IMR-90 (cell line): Measurements from ENCODE around the gene SLC26A2. TPM values are rescaled to one million over a fixed set of nuclear protein-coding genes. Genes with fewer than 3 reads are reported as not detected.

Experiments used
- ATAC-seq: fragments of 200-7000 bp; cut with Tn5 transposase; 2 replicates; pipeline ENCODE4 v1.9.1; 2020; ENCODE audit warnings: low read depth, mild to moderate bottlenecking, moderate library complexity
- BruUV-seq: library from RNA; stranded (reverse); fragments of 400-500 nt; replicated peaks from 2 replicates; lab custom pipeline; 2021; lab: Mats Ljungman, UMichigan
- CTCF ChIA-PET: fragments of 300-600 bp; formaldehyde crosslinking; extraction: SDS; loops from one replicate; lab custom pipeline; 2021; ENCODE audit warnings: antibody characterized with exemption; lab: Yijun Ruan, JAX
- POLR2A ChIA-PET: fragments of 300-600 bp; sonication (Branson Sonifier 250); formaldehyde crosslinking; loops from one replicate; lab custom pipeline; 2022; ENCODE audit warnings: antibody characterized with exemption; ENCODE audit not compliant: unreplicated experiment; lab: Charles Lee
- DNase-seq: peaks from one replicate; pipeline ENCODE4 v3.0.0; 2013
- H2AFZ ChIP-seq: replicated peaks from 2 replicates; pipeline ENCODE3; 2013; ENCODE audit warnings: low read length, mild to moderate bottlenecking; ENCODE audit not compliant: poor library complexity
- H2AK5ac ChIP-seq: 2 replicates; pipeline ENCODE4 v1.6.1; 2013; ENCODE audit warnings: low read depth, low read length, inconsistent platforms
- H2AK9ac ChIP-seq: replicated peaks from 2 replicates; pipeline ENCODE3; 2013; ENCODE audit warnings: mild to moderate bottlenecking, low read depth, low read length, moderate library complexity; ENCODE audit not compliant: poor library complexity
- H2BK120ac ChIP-seq: 2 replicates; pipeline ENCODE4 v1.6.1; 2013; ENCODE audit warnings: low read depth, low read length, inconsistent platforms
- H2BK15ac ChIP-seq: 3 replicates; pipeline ENCODE4 v1.6.1; 2013; ENCODE audit warnings: low read depth, low read length, inconsistent platforms
- H2BK20ac ChIP-seq: 2 replicates; pipeline ENCODE4 v1.6.1; 2013; ENCODE audit warnings: low read depth, mild to moderate bottlenecking, inconsistent platforms, low read length, moderate library complexity
- H2BK5ac ChIP-seq: 2 replicates; pipeline ENCODE4 v1.6.1; 2013; ENCODE audit warnings: mild to moderate bottlenecking, low read depth, low read length, inconsistent platforms; ENCODE audit not compliant: poor library complexity, severe bottlenecking
- H3K14ac ChIP-seq: replicated peaks from 2 replicates; pipeline ENCODE4 v1.6.1; 2013; ENCODE audit warnings: low read depth, low read length, inconsistent platforms
- H3K18ac ChIP-seq: 2 replicates; pipeline ENCODE4 v1.6.1; 2013; ENCODE audit warnings: low read depth, low read length, control low read depth
- H3K23ac ChIP-seq: 2 replicates; pipeline ENCODE4 v1.6.1; 2013; ENCODE audit warnings: low read depth, low read length, inconsistent platforms
- H3K27ac ChIP-seq: 2 replicates; pipeline ENCODE4 v1.5.1; 2013; ENCODE audit warnings: mild to moderate bottlenecking, control low read depth, low read length; ENCODE audit not compliant: insufficient read depth
- H3K27me3 ChIP-seq: 2 replicates; pipeline ENCODE4 v1.6.1; 2013; ENCODE audit warnings: low read length; ENCODE audit not compliant: control insufficient read depth, insufficient read depth
- H3K36me3 ChIP-seq: 2 replicates; pipeline ENCODE4 v1.6.1; 2013; ENCODE audit warnings: low read length, mixed read lengths; ENCODE audit not compliant: control insufficient read depth, insufficient read depth
- H3K4ac ChIP-seq: 2 replicates; pipeline ENCODE4 v1.6.1; 2013; ENCODE audit warnings: low read depth, low read length, inconsistent platforms
- H3K4me1 ChIP-seq: 2 replicates; pipeline ENCODE4 v1.6.1; 2013; ENCODE audit warnings: low read length, mixed read lengths; ENCODE audit not compliant: control insufficient read depth, insufficient read depth
- H3K4me2 ChIP-seq: 2 replicates; pipeline ENCODE4 v1.6.1; 2013; ENCODE audit warnings: low read depth, mild to moderate bottlenecking, control low read depth, low read length, moderate library complexity
- H3K4me3 ChIP-seq: 2 replicates; pipeline ENCODE4 v1.5.1; 2013; ENCODE audit warnings: low read depth, mild to moderate bottlenecking, control low read depth, low read length, moderate library complexity; ENCODE audit not compliant: insufficient read depth
- H3K56ac ChIP-seq: 2 replicates; pipeline ENCODE4 v1.6.1; 2013; ENCODE audit warnings: low read length, inconsistent platforms; ENCODE audit not compliant: insufficient read depth; ENCODE audit errors: extremely low read depth
- H3K79me1 ChIP-seq, 2 experiments: 2 replicates each; pipeline ENCODE4 v1.6.1; 2013; ENCODE audit warnings: low read length in 2 of 2, inconsistent platforms in 1 of 2, low read depth in 1 of 2
- H3K9ac ChIP-seq: 2 replicates; pipeline ENCODE4 v1.6.1; 2013; ENCODE audit warnings: low read depth, low read length, control low read depth
- H3K9me1 ChIP-seq: 2 replicates; pipeline ENCODE4 v1.6.1; 2013; ENCODE audit warnings: low read length, inconsistent platforms; ENCODE audit not compliant: insufficient read depth
- H3K9me3 ChIP-seq: 2 replicates; pipeline ENCODE4 v1.6.1; 2013; ENCODE audit warnings: low read length; ENCODE audit not compliant: control insufficient read depth, insufficient read depth
- H4K20me1 ChIP-seq: 2 replicates; pipeline ENCODE4 v1.6.1; 2013; ENCODE audit warnings: low read length, inconsistent platforms; ENCODE audit not compliant: insufficient read depth
- H4K5ac ChIP-seq: 2 replicates; pipeline ENCODE4 v1.6.1; 2013; ENCODE audit warnings: mild to moderate bottlenecking, low read depth, low read length, control low read depth
- H4K8ac ChIP-seq, 2 experiments: 2 replicates each; pipeline ENCODE4 v1.6.1; 2013; ENCODE audit warnings: low read depth in 2 of 2, low read length in 2 of 2, control low read depth in 1 of 2, inconsistent platforms in 1 of 2
- H4K91ac ChIP-seq: 2 replicates; pipeline ENCODE4 v1.6.1; 2013; ENCODE audit warnings: low read depth, low read length, inconsistent platforms; ENCODE audit not compliant: insufficient read depth
- BHLHE40 ChIP-seq: fragments of 150-350 bp; IDR thresholded peaks from 2 replicates; pipeline ENCODE4 v1.6.1; 2016; ENCODE audit warnings: mild to moderate bottlenecking, low read depth, low read length
- CEBPB ChIP-seq: IDR thresholded peaks from 2 replicates; pipeline ENCODE4 v1.6.1; 2012; ENCODE audit warnings: low read depth, low read length, improper control_type of control experiment
- CHD1 ChIP-seq: IDR thresholded peaks from 2 replicates; pipeline ENCODE4 v1.6.1; 2012; ENCODE audit warnings: low read depth, low read length, improper control_type of control experiment
- FOS ChIP-seq: fragments of 150-350 bp; IDR thresholded peaks from 2 replicates; pipeline ENCODE4 v1.6.1; 2016; ENCODE audit warnings: low read depth, low read length
- MXI1 ChIP-seq: IDR thresholded peaks from 2 replicates; pipeline ENCODE4 v1.6.1; 2012; ENCODE audit warnings: low read depth, mild to moderate bottlenecking, low read length, moderate library complexity, borderline replicate concordance
- POLR2A ChIP-seq: IDR thresholded peaks from 2 replicates; pipeline ENCODE4 v1.6.1; 2012; ENCODE audit warnings: mild to moderate bottlenecking, low read depth, low read length
- RFX5 ChIP-seq: IDR thresholded peaks from 2 replicates; pipeline ENCODE4 v1.8.0; 2012; ENCODE audit warnings: low read depth, mild to moderate bottlenecking, low read length, moderate library complexity
- WGBS, 2 experiments: methylation state at CpG; one replicate each; pipeline versions ENCODE4 v1.1.5 to v1.1.7; 2013; ENCODE audit warnings: missing lambda C conversion rate in 2 of 2; ENCODE audit not compliant: insufficient read length in 1 of 2; ENCODE audit errors: extremely low coverage in 2 of 2; 5-methylcytosine and 5-hydroxymethylcytosine counted together
- dilution Hi-C: fragments of 300-500 bp; cut with HindIII; formaldehyde crosslinking; loops from one replicate; pipeline ENCODE4 v1.14.3; 2018; ENCODE audit warnings: low sequenced_read_pairs; ENCODE audit not compliant: unreplicated experiment
- in situ Hi-C: fragments of 300-500 bp; cut with MboI; formaldehyde crosslinking; loops from 3 replicates; pipeline ENCODE4 v1.14.3; 2019; ENCODE audit warnings: low sequenced_read_pairs, inconsistent platforms, mixed read lengths
- intact Hi-C: fragments of 100-400 bp; cut with micrococcal nuclease; formaldehyde crosslinking; loops from 2 replicates; pipeline ENCODE4 v1.10.0; 2022
- polyA plus RNA-seq, 3 experiments: library from polyadenylated mRNA; depleted of rRNA; stranded (reverse); fragments of >200 nt; gene quantifications; 2 replicates each; pipeline ENCODE4 v1.2.3, GENCODE V29; 2012; ENCODE audit warnings: low replicate concordance in 1 of 3
- total RNA-seq: library from RNA; depleted of rRNA; stranded (reverse); fragments of >200 nt; gene quantifications from 2 replicates; pipeline ENCODE4 v1.2.3, GENCODE V29; 2012
- TF ChIP-seq, protein P1 (sequence below): fragments of 150-350 bp; IDR thresholded peaks from 2 replicates; pipeline ENCODE4 v1.6.1; 2016; ENCODE audit warnings: low read depth, mild to moderate bottlenecking, low read length, moderate library complexity, borderline replicate concordance

Gene SLC26A2
- total and polyA plus RNA-seq, 2 of the 4 experiments (the other 2 are of a cell fraction): 2.2 to 9.9 TPM

DNA sequence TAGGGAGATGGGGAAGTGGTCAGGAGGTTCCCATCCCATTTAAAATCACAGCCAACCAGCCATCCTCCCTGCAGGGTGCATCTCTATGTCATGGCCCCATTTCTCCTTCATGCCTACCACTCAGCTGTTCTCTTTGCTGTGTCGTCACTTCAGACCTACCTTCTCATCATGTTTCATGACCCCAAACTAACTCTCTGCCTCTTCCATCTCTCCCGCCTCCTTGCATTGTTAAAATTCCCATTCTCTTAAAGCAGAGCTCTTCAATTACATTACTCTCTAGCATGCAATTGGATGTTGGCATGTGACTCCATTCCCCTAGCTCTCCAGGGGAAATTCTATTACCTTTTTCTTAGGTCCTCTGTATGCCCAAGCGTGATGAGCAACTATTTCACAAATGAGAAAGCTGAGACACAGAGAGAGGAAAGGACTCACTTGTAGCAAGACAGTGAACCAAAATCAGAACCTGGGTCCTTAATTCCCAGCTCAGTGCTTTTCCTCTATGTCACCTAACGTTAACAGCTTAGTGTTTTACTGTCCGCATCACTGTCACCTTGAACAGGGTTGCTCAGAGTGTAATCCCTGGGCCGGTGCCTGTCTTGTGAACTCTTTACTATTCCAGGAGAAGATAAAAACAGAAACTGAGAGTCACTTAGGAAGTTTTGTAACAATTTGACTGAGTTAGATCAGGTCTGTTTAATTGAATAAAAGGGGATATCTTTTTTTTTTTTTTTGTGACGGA, 44.1 kb upstream of the SLC26A2 start:
- ChIA-PET CTCF (no interaction called here), POLR2A (no interaction called here)
- no TSS peak for BruUV-seq
- H2AK9ac ChIP-seq: no peak overlapping the region
- no peak overlapping the region for H2BK15ac ChIP-seq
- H2AFZ ChIP-seq: no peak overlapping the region
- H2BK120ac ChIP-seq: no peak overlapping the region
- TF ChIP-seq, protein P1, sequence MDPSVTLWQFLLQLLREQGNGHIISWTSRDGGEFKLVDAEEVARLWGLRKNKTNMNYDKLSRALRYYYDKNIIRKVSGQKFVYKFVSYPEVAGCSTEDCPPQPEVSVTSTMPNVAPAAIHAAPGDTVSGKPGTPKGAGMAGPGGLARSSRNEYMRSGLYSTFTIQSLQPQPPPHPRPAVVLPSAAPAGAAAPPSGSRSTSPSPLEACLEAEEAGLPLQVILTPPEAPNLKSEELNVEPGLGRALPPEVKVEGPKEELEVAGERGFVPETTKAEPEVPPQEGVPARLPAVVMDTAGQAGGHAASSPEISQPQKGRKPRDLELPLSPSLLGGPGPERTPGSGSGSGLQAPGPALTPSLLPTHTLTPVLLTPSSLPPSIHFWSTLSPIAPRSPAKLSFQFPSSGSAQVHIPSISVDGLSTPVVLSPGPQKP: no peak
- no peak for TF ChIP-seq POLR2A
- TF ChIP-seq MXI1: no peak
- TF ChIP-seq CHD1: no peak
- no peak for TF ChIP-seq BHLHE40
- no peak for TF ChIP-seq FOS
- no peak for TF ChIP-seq CEBPB
- TF ChIP-seq RFX5: no peak
- H3K4ac ChIP-seq: no peak overlapping the region
- no peak overlapping the region for H3K9ac ChIP-seq
- no peaks in the 10 kb centered on the region for H4K20me1 ChIP-seq
- no peak overlapping the region for H4K8ac ChIP-seq
- DNase-seq (no peak), ATAC-seq (no peak)
- dilution Hi-C loops (no loop called here), intact Hi-C loops (no loop called here), in situ Hi-C loops (no loop called here)
- H3K27ac ChIP-seq: no peak overlapping the region
- H3K14ac ChIP-seq: no peak overlapping the region
- no peaks in the 10 kb centered on the region for H3K9me3 ChIP-seq
- H3K27me3 ChIP-seq: peaks cover 11% of the 10 kb centered on the region
- no peak overlapping the region for H2BK20ac ChIP-seq
- no peak overlapping the region for H4K91ac ChIP-seq
- 0 out of 2 replicates have a peak, but pooled peaks cover 3% of the 10 kb centered on the region for H3K9me1 ChIP-seq
- no peaks in the 10 kb centered on the region for H3K4me1 ChIP-seq
- H3K56ac ChIP-seq: no peak overlapping the region
- H3K4me3 ChIP-seq: no peak overlapping the region
- no peaks in the 10 kb centered on the region for H3K36me3 ChIP-seq
- no peak overlapping the region for H4K5ac ChIP-seq
- no peak overlapping the region for H2BK5ac ChIP-seq
- no peak overlapping the region for H3K4me2 ChIP-seq
- no peak overlapping the region for H3K18ac ChIP-seq
- H2AK5ac ChIP-seq: 0 out of 2 replicates have a peak overlapping the region, but pooled peaks have one; percentile 16
- H3K79me1 ChIP-seq: no peaks in the 10 kb centered on the region
- 85% methylated on average over 3 of the region's 7 CpGs; no CpG with 5 or more reads in 1 of the 2 experiments for WGBS, 2 experiments
- H3K23ac ChIP-seq: no peak overlapping the region
